GM21529 (cell line): ENCODE measurements around the gene MAPRE3.
"Not testable (repeated sequence)": the region's sequence is repeated elsewhere in the genome, so short reads cannot be mapped to it uniquely, and the experiment has no call there.

Experiments
- ATAC-seq: cut with Tn5 transposase; IDR thresholded peaks from one replicate; pipeline ENCODE4 v1.9.1; 2021; ENCODE audit not compliant: unreplicated experiment

The MAPRE3 gene

DNA sequence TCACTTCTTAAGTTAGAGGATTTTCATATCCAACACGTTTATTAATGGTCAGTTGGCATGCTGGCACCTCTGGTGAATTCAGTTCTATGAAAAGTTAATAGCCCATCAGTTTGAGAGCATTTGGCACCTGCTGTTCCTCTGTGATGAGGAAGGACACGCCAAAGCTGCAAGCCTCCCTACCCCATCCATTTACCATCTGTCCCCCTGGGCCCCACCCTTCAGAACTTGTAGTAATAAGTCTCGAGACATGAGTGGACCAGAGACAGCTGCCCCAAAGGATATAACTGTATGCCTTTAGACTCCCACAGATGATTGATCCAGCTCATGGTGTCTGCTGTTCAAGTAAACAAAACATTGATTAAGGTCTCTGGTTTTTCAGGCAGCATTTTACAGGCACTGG is 94.7 kb downstream of the MAPRE3 start:
- ATAC-seq = no peak

DNA sequence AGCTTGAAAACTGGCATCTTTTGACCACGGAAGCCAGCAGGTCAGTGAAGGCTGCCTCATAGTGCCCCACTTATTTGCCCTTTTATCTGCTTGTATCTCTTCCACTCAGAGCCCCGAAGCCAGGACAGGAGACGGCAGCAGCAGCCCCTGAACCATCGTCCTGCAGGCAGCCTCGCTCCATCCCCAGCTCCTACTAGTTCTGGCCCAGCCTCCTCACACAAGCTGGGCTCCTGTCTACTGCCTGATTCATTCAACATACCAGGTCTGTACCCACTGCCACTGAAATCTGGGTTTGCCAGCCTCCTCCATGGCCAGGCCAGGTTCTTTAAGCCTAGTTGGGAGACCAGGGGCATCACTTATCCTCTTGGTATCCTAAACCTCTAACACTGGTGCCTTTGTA is 96.9 kb downstream of the MAPRE3 start:
- ATAC-seq = no peak

DNA sequence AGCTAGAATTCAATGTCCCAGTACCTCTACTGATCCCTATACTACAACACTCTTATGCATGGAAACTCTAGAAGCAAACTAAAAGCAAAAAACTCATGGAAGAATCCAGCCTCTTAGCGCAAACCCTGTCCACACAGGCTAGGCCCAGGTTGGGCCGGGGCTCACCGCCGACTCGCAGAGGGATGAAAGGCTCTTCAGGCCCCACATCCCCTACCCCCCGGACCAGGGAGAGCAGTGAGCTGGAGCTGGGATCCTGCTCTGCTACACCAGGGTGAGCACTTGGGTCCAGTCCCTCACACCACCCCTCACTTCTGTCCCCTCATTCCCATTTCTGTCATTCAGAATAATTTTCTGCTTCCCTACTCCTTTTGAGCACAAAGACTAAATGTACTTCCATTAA is 99.0 kb downstream of the MAPRE3 start:
- ATAC-seq = no peak

DNA sequence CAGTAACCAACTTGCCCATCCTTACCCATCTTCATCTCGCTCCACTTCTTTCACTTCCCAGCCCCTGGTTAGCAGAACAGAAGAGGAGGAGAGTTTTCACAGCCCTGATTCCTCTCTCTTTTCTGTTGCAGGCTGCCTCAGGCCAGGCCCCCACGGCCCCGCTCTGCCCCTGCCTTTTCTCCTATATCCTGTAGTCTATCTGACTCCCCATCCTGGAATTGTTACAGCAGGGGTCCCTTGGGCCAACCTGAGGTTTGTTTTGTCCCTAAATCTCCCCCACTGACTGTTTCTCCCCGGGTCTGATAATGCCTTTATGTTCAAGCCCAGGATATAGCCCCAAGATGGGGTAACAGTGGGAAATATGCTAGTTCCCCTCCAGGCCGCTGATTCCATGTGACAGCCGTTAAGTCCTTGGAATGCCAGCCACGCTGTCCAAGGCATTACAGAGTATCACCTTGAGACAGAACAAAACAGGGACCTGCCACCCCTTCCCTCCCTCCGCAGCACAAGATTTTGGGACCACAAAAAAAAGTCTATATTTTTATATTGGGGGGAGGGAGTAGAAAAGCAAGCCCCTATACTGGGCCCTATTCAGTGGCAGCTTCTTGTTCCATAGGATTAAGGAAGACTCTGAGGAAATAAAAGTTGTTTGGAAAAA is 99.7 kb downstream of the MAPRE3 start:
- ATAC-seq = no peak

DNA sequence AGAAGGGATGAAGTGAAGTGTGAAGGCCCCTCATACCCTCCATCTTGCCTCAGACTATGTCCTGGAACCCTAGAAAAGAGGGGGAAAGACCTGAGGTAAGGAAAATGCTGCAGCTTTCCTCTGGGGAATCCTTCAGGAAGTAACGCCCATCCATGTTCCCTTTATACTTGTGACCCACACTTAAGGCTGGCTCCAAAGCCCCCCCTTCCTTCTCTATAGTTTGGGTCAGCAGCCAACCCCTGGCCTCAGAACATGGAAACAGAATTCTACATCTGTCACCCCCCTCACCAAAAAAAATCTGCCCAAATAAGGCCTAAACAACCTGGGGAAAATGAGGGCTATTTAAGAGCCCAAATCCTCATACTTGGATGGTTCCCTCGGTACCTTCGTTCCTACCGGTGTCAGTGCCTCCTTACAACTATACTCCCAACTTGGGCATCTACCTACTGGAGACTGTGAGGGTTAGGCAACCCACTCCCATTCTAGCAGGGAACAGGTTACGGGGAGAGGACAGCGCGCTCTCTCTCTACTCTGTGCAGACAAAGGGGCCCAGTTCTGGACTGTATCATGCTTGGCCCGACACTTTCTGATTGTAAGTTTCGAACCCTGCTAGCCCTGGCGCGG is 100.3 kb downstream of the MAPRE3 start:
- ATAC-seq = no peak

DNA sequence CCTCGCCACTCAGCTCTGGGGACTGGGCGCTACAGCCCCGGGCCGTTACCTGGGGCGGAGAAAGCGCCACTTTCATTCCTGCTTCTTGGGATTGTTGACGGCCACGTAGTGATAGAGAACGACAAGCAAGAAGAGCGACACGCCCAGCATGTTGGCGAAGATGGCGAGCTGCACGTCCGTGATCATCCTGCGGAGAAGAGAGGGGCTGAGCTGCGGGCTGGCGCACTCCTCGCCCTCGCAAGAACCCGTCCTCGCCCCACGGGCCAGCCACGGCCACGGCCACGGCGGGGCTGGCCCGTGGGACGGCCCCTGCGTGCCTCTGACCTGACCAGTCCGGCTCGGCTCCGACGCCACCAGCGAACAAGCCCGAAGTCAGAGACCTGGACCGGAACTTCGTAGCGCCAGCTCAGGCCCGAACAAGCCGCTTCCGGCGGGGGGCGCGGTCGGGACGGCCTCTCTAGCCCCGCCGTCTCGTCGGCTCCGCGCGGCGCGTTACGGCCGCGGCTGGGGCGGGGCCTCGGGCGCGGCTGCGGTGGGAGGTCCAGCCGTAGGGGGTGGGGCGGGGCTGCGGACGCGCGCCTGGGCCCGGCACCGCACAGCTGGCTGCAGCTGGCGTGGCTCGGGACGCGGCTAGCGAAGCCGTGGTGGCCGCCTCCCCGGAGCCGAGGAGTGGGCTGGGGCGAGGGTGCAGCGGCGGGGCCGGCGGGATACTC is 101.0 kb downstream of the MAPRE3 start, which contains the start of gene OST4:
Gene OST4, minus strand, starts transcription at position 378 of the 713 bp plus-strand sequence.
- ATAC-seq = peak; percentile 79

DNA sequence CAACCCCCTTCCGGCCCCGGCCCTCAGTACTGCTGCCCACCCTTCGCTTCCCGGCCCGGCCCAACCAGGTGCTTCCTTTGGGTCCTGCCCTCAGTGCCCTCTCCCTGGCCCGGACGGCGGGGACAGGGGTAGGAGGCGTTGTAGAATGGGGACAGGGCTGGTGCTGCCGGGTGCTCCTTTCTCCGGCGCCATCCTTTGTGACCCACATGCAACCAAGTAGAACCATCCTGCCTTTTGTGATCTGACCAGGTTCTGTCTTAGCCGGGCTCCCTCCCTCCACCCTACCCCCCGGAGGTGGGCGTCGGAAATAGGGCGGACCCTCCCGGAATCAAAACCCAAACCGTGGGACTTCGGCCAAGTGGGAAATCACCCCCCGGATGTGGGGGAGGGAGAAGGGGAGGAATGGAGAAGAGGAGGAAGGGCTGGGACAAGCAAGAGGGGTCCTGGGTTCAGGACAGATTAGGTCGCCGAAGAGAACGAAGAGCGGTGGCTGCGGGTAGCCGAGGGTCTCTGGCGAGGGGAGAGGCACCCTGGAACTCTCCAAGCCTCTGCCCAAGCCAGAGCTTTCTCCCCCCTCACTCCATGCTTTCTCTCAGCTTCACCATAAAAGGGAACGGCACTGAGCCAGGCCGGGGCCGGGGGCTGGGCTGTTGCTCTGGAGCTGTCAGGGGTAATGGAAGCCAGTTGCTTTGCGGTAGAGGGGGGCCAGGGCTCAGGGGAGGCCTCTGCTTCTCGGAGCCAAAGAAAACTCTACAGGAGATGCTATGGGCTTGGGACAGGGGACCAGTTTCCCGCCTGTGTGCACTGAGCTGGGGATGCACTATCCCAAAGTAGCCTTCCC is 101.8 kb downstream of the MAPRE3 start:
- ATAC-seq = no peak

DNA sequence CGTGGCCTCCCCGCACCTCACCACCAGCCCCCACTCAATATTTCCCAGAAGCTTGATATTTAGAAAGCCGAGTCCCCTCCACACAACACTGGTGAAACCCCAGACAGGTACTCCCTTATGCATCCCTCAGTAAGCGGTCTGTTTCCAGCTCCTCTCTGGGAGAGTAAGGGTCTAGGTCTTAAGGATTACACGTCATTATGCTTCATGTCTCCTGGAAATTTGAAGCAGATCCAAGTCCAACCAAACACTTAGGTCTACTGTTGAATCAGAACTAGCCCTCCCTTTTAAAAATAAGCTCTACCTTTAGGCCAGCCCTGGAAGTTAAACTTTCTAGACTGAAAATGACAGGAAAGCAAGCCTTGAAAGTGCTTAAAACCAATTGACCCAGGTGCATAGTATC is 102.5 kb downstream of the MAPRE3 start:
- ATAC-seq = no peak

DNA sequence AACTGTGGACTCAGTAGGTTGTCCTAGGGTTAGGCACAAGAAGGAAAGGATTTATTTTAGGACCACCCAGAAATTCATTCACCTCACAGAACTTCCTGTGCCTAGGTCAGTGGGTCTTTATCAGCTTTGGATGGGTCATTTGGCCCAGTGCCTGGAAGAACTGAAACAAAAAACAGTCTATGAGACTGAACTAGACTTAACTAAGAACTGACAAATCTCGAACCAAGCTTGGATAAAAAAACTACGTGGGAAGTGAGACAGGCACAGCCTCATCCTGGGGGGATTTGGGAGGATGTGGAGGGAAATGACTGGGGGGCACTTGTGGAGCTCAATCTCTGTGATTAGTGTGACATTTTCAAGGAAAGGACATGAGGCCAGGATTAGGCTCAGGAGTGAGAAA is 103.3 kb downstream of the MAPRE3 start:
- no peak for ATAC-seq

DNA sequence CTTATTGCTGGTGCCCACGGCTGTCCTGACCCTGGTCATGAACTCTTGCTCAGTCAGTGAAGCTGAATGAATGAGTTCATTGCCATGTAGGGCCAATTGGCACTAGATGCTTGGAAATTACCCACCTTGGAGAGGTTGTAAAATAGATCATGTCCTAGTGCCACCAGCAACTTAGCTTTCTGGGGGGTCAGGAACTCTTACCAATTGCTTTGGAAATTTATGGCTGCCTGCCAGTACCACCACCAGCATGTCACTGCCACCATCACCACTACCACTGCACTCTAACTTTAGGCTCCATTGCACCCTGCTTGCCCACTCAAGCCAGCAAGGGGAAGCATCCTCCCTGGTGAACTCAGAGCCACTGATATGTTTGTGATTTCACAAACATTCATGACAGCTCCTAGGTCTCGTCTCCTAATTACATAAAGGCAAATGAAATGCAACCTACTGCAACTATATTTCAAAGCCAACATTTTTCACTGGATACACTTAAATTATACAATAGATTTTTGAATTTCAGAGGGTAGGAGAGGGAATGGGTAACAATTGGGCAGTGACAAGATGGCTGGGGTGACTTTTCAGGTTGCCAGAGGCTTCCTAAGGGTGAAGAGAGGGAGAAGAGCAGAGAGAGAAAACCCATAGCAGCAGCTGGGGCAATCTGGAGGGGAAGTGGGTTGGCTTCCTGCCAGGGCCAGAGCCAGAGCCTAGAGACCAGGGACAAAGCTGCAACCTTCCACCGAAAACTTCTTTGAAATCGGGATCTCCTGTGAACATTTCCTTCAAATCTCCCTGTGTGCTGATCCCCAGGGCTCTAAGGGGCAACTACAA is 104.5 kb downstream of the MAPRE3 start:
- no peak for ATAC-seq

DNA sequence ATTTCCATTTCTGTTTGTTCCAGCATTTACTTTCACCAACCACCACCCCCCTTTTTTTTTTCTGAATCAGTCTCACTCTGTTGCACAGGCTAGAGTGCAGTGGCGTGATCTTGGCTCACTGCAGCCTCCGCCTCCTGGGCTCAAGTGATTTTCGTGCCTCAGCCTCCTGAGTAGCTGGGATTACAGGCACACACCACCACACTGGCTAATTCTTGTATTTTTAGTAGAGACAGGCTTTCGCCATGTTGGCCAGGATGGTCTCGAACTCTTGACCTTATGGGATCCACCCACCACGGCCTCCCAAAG is 105.1 kb downstream of the MAPRE3 start:
- not testable (repeated sequence) for ATAC-seq

DNA sequence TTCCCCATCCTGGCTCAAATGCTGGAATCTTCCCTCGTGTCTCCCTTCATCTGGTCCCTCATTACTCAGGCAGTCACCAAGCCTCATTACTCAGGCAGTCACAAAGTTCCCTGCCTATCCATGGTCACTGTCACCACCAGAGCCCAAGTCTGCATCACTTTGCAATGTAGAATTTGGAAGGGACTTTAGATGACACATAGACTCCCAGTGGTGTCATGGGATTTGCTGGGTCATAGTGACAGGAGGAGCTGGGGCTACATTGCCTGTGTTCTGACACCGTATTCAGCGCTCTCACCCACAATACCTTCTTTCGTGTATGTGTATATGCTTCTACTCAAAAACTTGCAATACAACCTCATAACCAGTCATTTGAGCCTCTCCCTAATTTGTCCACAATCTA is 105.9 kb downstream of the MAPRE3 start:
- ATAC-seq = no peak
